HL-60/S4 (cell line): ENCODE results near the gene STXBP5.

ENCODE experiments used
- in situ Hi-C: fragments of 300-500 bp; cut with MboI; formaldehyde crosslinking; loops from 2 replicates; pipeline ENCODE4 v1.14.3; 2022; ENCODE audit warnings: low sequenced_read_pairs

Gene STXBP5

GRCh38 chr6:147177286-147177685 is 26.9 kb upstream of the STXBP5 start:
- in situ Hi-C loops = no loop called here

DNA sequence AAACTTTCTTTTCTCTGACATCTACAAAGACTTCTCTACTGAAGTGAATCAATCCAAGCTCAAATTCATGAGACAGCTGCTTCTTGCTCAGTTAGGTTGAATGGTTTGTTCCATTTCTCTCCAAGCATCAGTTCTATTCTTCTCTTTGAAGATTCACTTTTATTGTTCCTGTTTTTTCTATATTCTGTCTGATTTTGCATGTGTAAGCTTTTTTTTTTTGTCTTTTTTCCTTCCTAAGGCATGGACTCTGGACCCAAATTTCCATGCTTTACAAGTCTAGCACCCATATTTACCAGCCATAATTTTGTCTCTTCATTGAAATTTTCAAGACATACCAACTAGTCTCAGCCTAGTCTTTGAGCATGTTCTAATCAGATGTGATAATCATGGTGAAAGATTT is 25.9 kb upstream of the STXBP5 start:
- in situ Hi-C loops = no loop called here

GRCh38 chr6:147179809-147180208 is 24.4 kb upstream of the STXBP5 start:
- in situ Hi-C loops = no loop called here

DNA sequence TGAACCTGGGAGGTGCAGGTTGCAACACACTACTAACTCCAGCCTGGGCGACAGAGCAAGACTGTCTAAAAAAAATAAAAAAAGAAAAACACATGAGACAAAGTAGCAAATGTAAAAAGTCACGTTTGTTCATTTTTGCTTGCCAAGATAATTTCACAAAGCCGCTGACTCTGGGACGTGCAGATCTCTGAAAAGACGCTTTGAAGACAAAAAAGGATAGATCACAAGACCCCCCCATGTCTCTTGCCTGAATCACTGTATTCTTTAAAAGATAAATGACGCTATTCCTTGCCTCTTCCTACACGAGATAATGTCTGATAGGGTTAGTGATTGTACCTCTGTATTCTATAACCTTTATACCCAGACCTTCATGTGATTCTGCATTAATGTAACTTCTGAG is 23.3 kb upstream of the STXBP5 start:
- in situ Hi-C loops = no loop called here

DNA sequence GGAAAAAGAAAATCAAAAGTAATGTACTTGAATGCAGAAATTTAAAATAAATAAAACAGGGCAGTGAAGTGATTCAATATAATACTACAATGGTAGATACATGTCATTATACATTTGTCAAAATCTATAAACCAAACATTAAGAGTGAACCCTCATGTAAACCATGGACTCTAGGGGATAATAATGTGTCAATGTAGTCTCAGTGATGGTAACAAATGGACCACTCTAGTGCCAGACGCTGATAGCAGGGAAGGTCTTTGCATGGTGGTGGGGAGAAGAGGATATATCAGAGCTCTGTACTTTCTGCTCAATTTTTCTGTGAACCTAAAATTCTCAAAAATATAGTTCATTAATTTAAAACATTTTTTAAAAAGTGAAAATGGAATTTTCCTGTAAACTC is 19.8 kb upstream of the STXBP5 start:
- in situ Hi-C loops = no loop called here

GRCh38 chr6:147185216-147185615 is 19.0 kb upstream of the STXBP5 start:
- in situ Hi-C loops = no loop called here

GRCh38 chr6:147190556-147190955 is 13.7 kb upstream of the STXBP5 start:
- in situ Hi-C loops = no loop called here

GRCh38 chr6:147192278-147192911 is 11.8 kb upstream of the STXBP5 start:
- in situ Hi-C loops = no loop called here

DNA sequence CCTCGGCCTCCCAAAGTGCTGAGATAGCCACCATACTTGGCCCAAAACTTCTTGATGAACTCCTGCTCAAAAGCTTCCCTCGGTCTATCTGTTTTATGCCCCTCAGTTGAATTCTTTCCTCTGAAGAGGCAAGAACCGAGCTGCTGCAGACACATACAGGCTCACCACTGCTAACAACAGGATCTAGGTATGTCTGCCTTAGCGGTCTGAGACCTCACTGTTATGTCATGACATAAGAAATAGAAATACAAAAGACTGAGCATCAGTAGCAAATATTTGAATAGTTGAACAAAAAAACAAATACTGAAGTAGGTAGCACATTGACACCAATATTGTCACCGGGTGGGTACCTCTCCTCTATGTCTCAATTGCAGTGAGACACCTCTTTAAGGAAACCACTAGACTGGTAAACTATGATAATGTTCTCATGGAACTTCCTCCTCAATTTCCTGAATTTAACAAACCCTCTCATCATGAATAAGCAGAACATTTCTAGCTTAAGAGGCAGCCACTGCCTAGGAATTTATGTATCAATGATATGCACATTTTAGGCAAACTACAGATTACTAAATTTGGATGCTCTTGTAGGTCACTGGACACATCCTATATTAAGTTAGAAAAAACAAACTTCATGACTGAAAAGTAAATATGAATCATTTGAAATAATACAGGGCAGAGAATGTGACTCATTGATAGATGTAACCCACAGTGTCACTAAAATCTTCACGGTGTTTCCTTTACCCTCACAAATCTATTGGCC is 9.4 kb upstream of the STXBP5 start:
- in situ Hi-C loops = no loop called here

- in situ Hi-C loops = no loop called here
These were observed 8.7 kb upstream of the STXBP5 start for GRCh38 chr6:147195510-147195909.

DNA sequence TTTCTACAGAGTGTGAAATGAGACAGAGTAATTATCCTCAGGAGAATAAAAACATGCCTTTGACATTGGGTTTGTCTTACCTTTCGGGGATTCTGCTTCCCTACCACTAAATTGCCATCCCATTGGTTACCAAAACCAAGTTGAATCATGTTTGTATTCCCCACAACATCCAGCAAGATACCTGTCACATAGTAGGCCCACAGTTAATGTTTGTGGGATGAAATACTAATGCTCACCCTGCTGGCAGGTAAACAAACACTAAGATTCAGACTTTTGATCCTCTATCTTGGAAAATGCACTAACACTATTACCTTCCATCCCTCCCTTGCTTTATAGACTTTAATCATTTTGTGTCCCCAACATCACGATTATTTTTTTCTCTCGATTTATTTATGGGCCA is 8.2 kb upstream of the STXBP5 start:
- in situ Hi-C loops = no loop called here

DNA sequence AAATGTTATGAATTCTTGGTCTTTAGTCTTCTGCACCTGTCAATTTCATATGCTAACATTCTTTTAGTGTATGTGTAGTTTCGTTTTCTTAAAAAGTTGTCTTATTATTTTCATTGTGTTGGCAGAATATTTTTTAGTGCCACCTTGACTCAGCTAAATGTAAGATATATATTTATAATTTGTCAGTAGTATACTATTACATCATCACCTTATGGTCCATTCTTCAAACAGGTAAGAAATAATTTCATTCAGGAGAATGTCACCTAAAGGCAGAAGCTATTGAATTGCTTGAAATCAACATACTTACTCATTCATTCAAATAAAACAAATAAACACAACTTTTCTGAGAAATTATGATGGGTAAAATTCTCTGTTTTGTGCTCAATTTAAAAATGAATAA is 3.5 kb upstream of the STXBP5 start:
- in situ Hi-C loops = no loop called here

- in situ Hi-C loops = no loop called here
These were observed 2.2 kb upstream of the STXBP5 start for GRCh38 chr6:147201885-147202515.

- in situ Hi-C loops = no loop called here
These were observed 1.5 kb upstream of the STXBP5 start for GRCh38 chr6:147202516-147203310.

GRCh38 chr6:147203311-147204059 is 732 bp upstream of the STXBP5 start:
- in situ Hi-C loops = no loop called here

GRCh38 chr6:147204843-147205311 is 660 bp downstream of the STXBP5 start:
- in situ Hi-C loops = no loop called here

- in situ Hi-C loops = no loop called here
These were observed 1.7 kb downstream of the STXBP5 start for GRCh38 chr6:147205690-147206600.

- in situ Hi-C loops = no loop called here
These were observed 3.1 kb downstream of the STXBP5 start for GRCh38 chr6:147207351-147207750.
